NCI-H1694 (cell line): Measurements from ENCODE around the gene SHISAL1.

Source experiments
- DNase-seq: peaks from one replicate; lab custom pipeline; 2025; lab: John Stamatoyannopoulos, UW

Gene SHISAL1

GRCh38 chr22:44342347-44342956, 29.7 kb upstream of the SHISAL1 start:
- DNase-seq: no peak

GRCh38 chr22:44341431-44342346, 28.9 kb upstream of the SHISAL1 start:
- no peak for DNase-seq

GRCh38 chr22:44340271-44341239, 27.8 kb upstream of the SHISAL1 start:
- DNase-seq: peak; percentile 93

GRCh38 chr22:44338906-44339305, 26.2 kb upstream of the SHISAL1 start:
- DNase-seq: no peak

- DNase-seq: no peak
Measured at GRCh38 chr22:44338177-44338810, 25.5 kb upstream of the SHISAL1 start.

- DNase-seq: no peak
Measured at GRCh38 chr22:44337678-44338004, 24.9 kb upstream of the SHISAL1 start.

GRCh38 chr22:44336962-44337677, 24.4 kb upstream of the SHISAL1 start:
- no peak for DNase-seq

GRCh38 chr22:44335903-44336803, 23.4 kb upstream of the SHISAL1 start:
- DNase-seq: no peak

- DNase-seq: no peak
Measured at GRCh38 chr22:44335066-44335839, 22.5 kb upstream of the SHISAL1 start.

GRCh38 chr22:44333847-44334635, 21.3 kb upstream of the SHISAL1 start:
- DNase-seq: no peak

- no peak for DNase-seq
Measured at GRCh38 chr22:44332946-44333345, 20.2 kb upstream of the SHISAL1 start.

- no peak for DNase-seq
Measured at GRCh38 chr22:44331881-44332714, 19.3 kb upstream of the SHISAL1 start.

GRCh38 chr22:44330744-44331660, 18.3 kb upstream of the SHISAL1 start:
- no peak for DNase-seq

GRCh38 chr22:44330188-44330743, 17.5 kb upstream of the SHISAL1 start:
- DNase-seq: no peak

GRCh38 chr22:44329179-44329796, 16.5 kb upstream of the SHISAL1 start:
- no peak for DNase-seq

- no peak for DNase-seq
Measured at GRCh38 chr22:44328762-44329161, 16.0 kb upstream of the SHISAL1 start.
